CD4-positive, alpha-beta T cell treated with Interleukin-1 beta for 1 hour (primary cell): ENCODE measurements around the gene TCEA2.

Experiments
- DNase-seq, 2 donors: peaks; one replicate each; pipeline ENCODE4 v3.0.0-alpha.2; 2020 to 2022

The TCEA2 gene

GRCh38 chr20:64067005-64067632 is 4.1 kb downstream of the TCEA2 start:
- DNase-seq, result no peak

GRCh38 chr20:64067733-64068307 is 4.8 kb downstream of the TCEA2 start:
- no peak for DNase-seq

GRCh38 chr20:64068386-64069208 is 5.6 kb downstream of the TCEA2 start:
- no peak for DNase-seq

- DNase-seq, result no peak
Measured at GRCh38 chr20:64069209-64069613, 6.2 kb downstream of the TCEA2 start.

GRCh38 chr20:64069614-64070243 is 6.7 kb downstream of the TCEA2 start:
- DNase-seq, result peak in 1 of 2 donors; percentile 29

GRCh38 chr20:64070244-64070993 is 7.4 kb downstream of the TCEA2 start:
- no peak for DNase-seq

- DNase-seq, result no peak
Measured at GRCh38 chr20:64071341-64072332, 8.6 kb downstream of the TCEA2 start.

- no peak for DNase-seq
Measured at GRCh38 chr20:64072498-64073063, 9.6 kb downstream of the TCEA2 start.

GRCh38 chr20:64073476-64074183 is 10.6 kb downstream of the TCEA2 start:
- no peak for DNase-seq

- DNase-seq, result no peak
Measured at GRCh38 chr20:64074184-64074789, 11.3 kb downstream of the TCEA2 start.

GRCh38 chr20:64074963-64075362 is 12.0 kb downstream of the TCEA2 start:
- DNase-seq, result no peak

GRCh38 chr20:64075556-64075955 is 12.6 kb downstream of the TCEA2 start:
- no peak for DNase-seq

GRCh38 chr20:64076061-64076997 is 13.3 kb downstream of the TCEA2 start:
- DNase-seq, result no peak

GRCh38 chr20:64077094-64077493 is 14.1 kb downstream of the TCEA2 start:
- DNase-seq, result peak; percentile 37 to 61

GRCh38 chr20:64077541-64077875 is 14.5 kb downstream of the TCEA2 start:
- no peak for DNase-seq

GRCh38 chr20:64077876-64078551 is 15.0 kb downstream of the TCEA2 start:
- DNase-seq, result peak; percentile 62 to 66

GRCh38 chr20:64078934-64079272 is 15.9 kb downstream of the TCEA2 start:
- no peak for DNase-seq

GRCh38 chr20:64079273-64080012 is 16.4 kb downstream of the TCEA2 start, which contains the start of gene RGS19:
Gene RGS19, minus strand, starts transcription at chr20:64079518. Its CDS starts 2,632 bp downstream, at chr20:64076886.
- DNase-seq, result peak; percentile 76 to 87
